HepG2 (cell line): ENCODE measurements around the gene TENM3. TPM values are rescaled to one million over a fixed set of nuclear protein-coding genes. Genes with fewer than 3 reads are reported as not detected.

Experiments
- ATAC-seq: fragments of 200-7000 bp; cut with Tn5 transposase; 3 replicates; pipeline ENCODE4 v1.9.1; 2020; ENCODE audit warnings: mild to moderate bottlenecking, moderate library complexity
- BruUV-seq: library from RNA; stranded (reverse); fragments of 400-500 nt; replicated peaks from 2 replicates; lab custom pipeline; 2021; lab: Mats Ljungman, UMichigan
- CTCF ChIA-PET: fragments of 300-600 bp; formaldehyde crosslinking; extraction: SDS; loops from one replicate; lab custom pipeline; 2021; ENCODE audit warnings: low total read pairs, inconsistent platforms, low intra/inter-chr PET ratio; lab: Yijun Ruan, JAX
- POLR2A ChIA-PET: fragments of 350-600 bp; sonication (Branson Sonifier 250); formaldehyde crosslinking; loops from one replicate; lab custom pipeline; 2020; ENCODE audit warnings: antibody characterized with exemption, inconsistent platforms; lab: Yijun Ruan, JAX
- DNase-seq: peaks from one replicate; pipeline ENCODE4 v3.0.0-alpha.2; 2015; ENCODE audit warnings: low spot score
- FAIRE-seq: peaks from 3 replicates; lab custom pipeline; 2011; peaks lifted over from hg19 to GRCh38; lab: Jason Lieb, UNC
- H2AFZ ChIP-seq: one replicate; pipeline ENCODE4 v1.6.1; 2011; ENCODE audit warnings: low read length, inconsistent platforms
- H3K27ac ChIP-seq: fragments of 300-600 bp; 3 replicates; pipeline ENCODE4 v1.8.0; 2011; ENCODE audit warnings: mixed run types, mild to moderate bottlenecking, mixed read lengths, low read length, inconsistent platforms; ENCODE audit not compliant: insufficient read depth; ENCODE audit errors: extremely low read length
- H3K27me3 ChIP-seq, 2 experiments: fragments of 200-600 bp in 1 of 2; 2 replicates in 1 of 2; 3 replicates in 1 of 2; pipeline versions ENCODE4 v1.6.0 to v1.8.0; 2011; ENCODE audit warnings: low read length in 2 of 2, mild to moderate bottlenecking in 2 of 2, moderate library complexity in 2 of 2, inconsistent platforms in 1 of 2; ENCODE audit not compliant: insufficient read depth in 2 of 2, control insufficient read depth in 1 of 2
- H3K36me3 ChIP-seq, 2 experiments: fragments of 200-600 bp in 1 of 2; replicated peaks in 1 of 2; 2 replicates in 1 of 2; 3 replicates in 1 of 2; pipeline versions ENCODE4 v1.5.1 to v1.8.0; 2011; ENCODE audit warnings: low read length in 2 of 2, inconsistent platforms in 1 of 2; ENCODE audit not compliant: insufficient read depth in 2 of 2, control insufficient read depth in 1 of 2
- H3K4me1 ChIP-seq: 2 replicates; pipeline ENCODE4 v1.5.1; 2012; ENCODE audit warnings: low read length, inconsistent platforms; ENCODE audit not compliant: insufficient read depth
- H3K4me2 ChIP-seq: 2 replicates; pipeline ENCODE4 v1.6.0; 2011; ENCODE audit warnings: low read depth, low read length, inconsistent platforms
- H3K4me3 ChIP-seq, 3 experiments: fragments of 200-600 bp in 1 of 3; sonication (generic), shearing (Covaris generic) in 1 of 3; replicated peaks in 1 of 3; 2 replicates each; pipeline ENCODE4 v1.5.1; 2011 to 2016; ENCODE audit warnings: low read length in 3 of 3, inconsistent platforms in 2 of 3, low read depth in 2 of 3, mild to moderate bottlenecking in 2 of 3, control low read depth in 1 of 3, mixed read lengths in 1 of 3; ENCODE audit not compliant: insufficient read depth in 1 of 3
- H3K79me2 ChIP-seq: one replicate; pipeline ENCODE4 v1.6.1; 2011; ENCODE audit warnings: low read length, inconsistent platforms; ENCODE audit not compliant: insufficient read depth
- H3K9ac ChIP-seq: 2 replicates; pipeline ENCODE4 v1.6.0; 2011; ENCODE audit warnings: mild to moderate bottlenecking, low read depth, low read length, inconsistent platforms; ENCODE audit not compliant: insufficient read depth
- H3K9me3 ChIP-seq: 2 replicates; pipeline ENCODE4 v1.5.1; 2012; ENCODE audit warnings: mild to moderate bottlenecking, low read length
- H4K20me1 ChIP-seq: 2 replicates; pipeline ENCODE4 v1.6.0; 2011; ENCODE audit warnings: inconsistent platforms, mild to moderate bottlenecking, low read length, moderate library complexity; ENCODE audit not compliant: insufficient read depth
- CCAR2 ChIP-seq: fragments of 200-400 bp; formaldehyde crosslinking; optimal IDR thresholded peaks from 2 replicates; pipeline ENCODE3; 2018; ENCODE audit warnings: low read depth, mild to moderate bottlenecking, low read length, moderate library complexity
- CEBPG ChIP-seq: IDR thresholded peaks from 2 replicates; pipeline ENCODE4 v1.6.1; 2016
- DPF2 ChIP-seq: sonication (generic); formaldehyde crosslinking; IDR thresholded peaks from 2 replicates; pipeline ENCODE4 v1.4.0; 2020; ENCODE audit warnings: mild to moderate bottlenecking, low read depth, missing genetic modification reagents, borderline replicate concordance
- FOXC1 ChIP-seq: sonication (generic); formaldehyde crosslinking; IDR thresholded peaks from 2 replicates; pipeline ENCODE4 v1.8.0; 2022; ENCODE audit warnings: mild to moderate bottlenecking, missing genetic modification reagents, borderline replicate concordance
- HDAC6 ChIP-seq: fragments of 200-600 bp; sonication (generic); IDR thresholded peaks from 2 replicates; pipeline ENCODE4 v1.7.0; 2017; ENCODE audit warnings: mild to moderate bottlenecking, antibody characterized with exemption, low read length, low read depth
- ZFP36L1 ChIP-seq: sonication (generic); formaldehyde crosslinking; IDR thresholded peaks from 2 replicates; pipeline ENCODE4 v1.8.0; 2022; ENCODE audit warnings: mild to moderate bottlenecking, missing genetic modification reagents, moderate library complexity
- ZNF143 ChIP-seq: sonication (generic); formaldehyde crosslinking; IDR thresholded peaks from 2 replicates; pipeline ENCODE4 v1.4.0; 2020; ENCODE audit warnings: missing genetic modification reagents
- ZNF281 ChIP-seq: sonication (generic); formaldehyde crosslinking; IDR thresholded peaks from 2 replicates; pipeline ENCODE4 v1.4.0; 2020; ENCODE audit warnings: missing genetic modification reagents, borderline replicate concordance
- WGBS: methylation state at CpG from one replicate; pipeline ENCODE4 v1.1.6; 2017; ENCODE audit warnings: low lambda C conversion rate; 5-methylcytosine and 5-hydroxymethylcytosine counted together
- in situ Hi-C: cut with HindIII; loops from 2 replicates; pipeline ENCODE4 v1.10.0; 2017; ENCODE audit warnings: low pct_unique_long_range_greater_than_20kb; ENCODE audit not compliant: extremely low pct_ligation_motif_present
- intact Hi-C: fragments of 100-400 bp; cut with micrococcal nuclease; formaldehyde crosslinking; loops from one replicate; pipeline ENCODE4 v1.10.0; 2022; ENCODE audit not compliant: unreplicated experiment
- polyA plus RNA-seq, 8 experiments: library from polyadenylated mRNA; depleted of rRNA in 3 of 8; stranded (reverse) in 7 of 8; unstranded in 1 of 8; fragments of >200 nt; fragmentation: Illumina TruSeq in 4 of 8; extraction: Trizol in 4 of 8; gene quantifications; 2 replicates each; pipeline versions ENCODE4 v1.2.1 to v1.2.3, GENCODE V29; 2011 to 2016; ENCODE audit warnings: low read depth in 4 of 8, missing spikeins in 1 of 8, mixed read lengths in 1 of 8; ENCODE audit not compliant: insufficient read depth in 1 of 8
- total RNA-seq, 5 experiments: library from RNA; depleted of rRNA; stranded (reverse); fragments of >200 nt; fragmentation: Illumina TruSeq; extraction: Trizol; gene quantifications; 2 replicates each; pipeline ENCODE4 v1.2.3, GENCODE V29; 2016; ENCODE audit warnings: low read depth in 1 of 5
- TF ChIP-seq, protein P1 (sequence below): sonication (generic); formaldehyde crosslinking; conservative IDR thresholded peaks from 2 replicates; pipeline ENCODE4 v1.4.0; 2020; ENCODE audit warnings: missing genetic modification reagents
- TF ChIP-seq, protein P2 (sequence below): IDR thresholded peaks from 2 replicates; pipeline ENCODE4 v1.6.1; 2016; ENCODE audit warnings: control low read depth
- TF ChIP-seq, protein P3 (sequence below): IDR thresholded peaks from 2 replicates; pipeline ENCODE4 v1.6.1; 2016; ENCODE audit warnings: missing genetic modification reagents, missing compliant biosample characterization
- TF ChIP-seq, protein P4 (sequence below): sonication (generic); formaldehyde crosslinking; IDR thresholded peaks from 2 replicates; pipeline ENCODE4 v1.8.0; 2023; ENCODE audit warnings: mild to moderate bottlenecking, missing genetic modification reagents

The TENM3 gene
- total and polyA plus RNA-seq, 2 of the 13 experiments (the other 11 are each of a cell fraction or from before 2014, with no cell fraction given), result 0.04 TPM; not detected in 1

DNA sequence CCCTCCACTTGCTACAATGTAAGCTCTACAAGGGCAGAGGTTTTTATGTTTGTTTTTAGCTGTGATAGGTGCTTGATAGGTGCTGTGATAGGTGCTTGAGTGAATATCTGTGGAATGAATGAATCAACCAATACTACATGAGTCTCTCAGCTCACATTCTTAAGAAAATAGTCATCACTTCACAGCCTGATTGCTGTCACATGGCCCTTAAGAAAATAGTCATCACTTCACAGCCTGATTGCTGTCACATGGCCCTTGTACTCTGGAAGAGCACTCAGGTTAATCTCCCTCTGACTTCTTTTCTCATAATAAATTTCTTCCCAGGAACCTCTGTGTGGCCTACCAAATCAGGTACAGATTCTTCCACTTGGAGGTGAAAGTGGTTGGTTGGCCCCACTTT, 335.2 kb downstream of the TENM3 start (continued):
- TF ChIP-seq ZFP36L1 (CRISPR knock-in tag), result no peak
- no peak for TF ChIP-seq HDAC6
- TF ChIP-seq, protein P1, sequence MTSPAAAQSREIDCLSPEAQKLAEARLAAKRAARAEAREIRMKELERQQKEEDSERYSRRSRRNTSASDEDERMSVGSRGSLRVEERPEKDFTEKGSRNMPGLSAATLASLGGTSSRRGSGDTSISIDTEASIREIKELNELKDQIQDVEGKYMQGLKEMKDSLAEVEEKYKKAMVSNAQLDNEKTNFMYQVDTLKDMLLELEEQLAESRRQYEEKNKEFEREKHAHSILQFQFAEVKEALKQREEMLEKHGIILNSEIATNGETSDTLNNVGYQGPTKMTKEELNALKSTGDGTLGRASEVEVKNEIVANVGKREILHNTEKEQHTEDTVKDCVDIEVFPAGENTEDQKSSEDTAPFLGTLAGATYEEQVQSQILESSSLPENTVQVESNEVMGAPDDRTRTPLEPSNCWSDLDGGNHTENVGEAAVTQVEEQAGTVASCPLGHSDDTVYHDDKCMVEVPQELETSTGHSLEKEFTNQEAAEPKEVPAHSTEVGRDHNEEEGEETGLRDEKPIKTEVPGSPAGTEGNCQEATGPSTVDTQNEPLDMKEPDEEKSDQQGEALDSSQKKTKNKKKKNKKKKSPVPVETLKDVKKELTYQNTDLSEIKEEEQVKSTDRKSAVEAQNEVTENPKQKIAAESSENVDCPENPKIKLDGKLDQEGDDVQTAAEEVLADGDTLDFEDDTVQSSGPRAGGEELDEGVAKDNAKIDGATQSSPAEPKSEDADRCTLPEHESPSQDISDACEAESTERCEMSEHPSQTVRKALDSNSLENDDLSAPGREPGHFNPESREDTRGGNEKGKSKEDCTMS (CRISPR knock-in tag), result no peak

GRCh38 chr4:182582245-182582644, 339.0 kb downstream of the TENM3 start:
- Histone ChIP-seq H3K27ac (no peak overlapping the region), H3K4me1 (no peaks in the 10 kb centered on the region), H3K9me3 (no peaks in the 10 kb centered on the region), H3K79me2 (no peaks in the 10 kb centered on the region), H3K4me2 (no peak overlapping the region), H4K20me1 (no peaks in the 10 kb centered on the region), H3K9ac (no peak overlapping the region), H3K27me3 (no peaks in the 10 kb centered on the region; a peak in 1 of 5 replicates), H3K36me3 (no peaks in the 10 kb centered on the region), H3K4me3 (no peak overlapping the region), H2AFZ (no peak overlapping the region)
- no peak for DNase-seq
- BruUV-seq, result no TSS peak
- in situ Hi-C loops, result no loop called here
- POLR2A ChIA-PET, result no interaction called here
- FAIRE-seq, result no peak
- WGBS, result 45% methylated on average over 4 of the region's 4 CpGs
- intact Hi-C loops, result no loop called here
- ATAC-seq, result no peak
- CTCF ChIA-PET, result no interaction called here
- TF ChIP-seq ZNF143 (CRISPR knock-in tag), result no peak
- TF ChIP-seq ZNF281 (CRISPR knock-in tag), result no peak
- no peak for TF ChIP-seq FOXC1 (CRISPR knock-in tag)
- TF ChIP-seq, protein P1 (CRISPR knock-in tag), result no peak
- TF ChIP-seq, protein P2, sequence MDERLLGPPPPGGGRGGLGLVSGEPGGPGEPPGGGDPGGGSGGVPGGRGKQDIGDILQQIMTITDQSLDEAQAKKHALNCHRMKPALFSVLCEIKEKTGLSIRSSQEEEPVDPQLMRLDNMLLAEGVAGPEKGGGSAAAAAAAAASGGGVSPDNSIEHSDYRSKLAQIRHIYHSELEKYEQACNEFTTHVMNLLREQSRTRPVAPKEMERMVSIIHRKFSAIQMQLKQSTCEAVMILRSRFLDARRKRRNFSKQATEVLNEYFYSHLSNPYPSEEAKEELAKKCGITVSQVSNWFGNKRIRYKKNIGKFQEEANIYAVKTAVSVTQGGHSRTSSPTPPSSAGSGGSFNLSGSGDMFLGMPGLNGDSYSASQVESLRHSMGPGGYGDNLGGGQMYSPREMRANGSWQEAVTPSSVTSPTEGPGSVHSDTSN (CRISPR knock-in tag), result no peak
- TF ChIP-seq CEBPG (CRISPR knock-in tag), result peak; percentile 51; the same call in 1 of the 2 replicates
- TF ChIP-seq, protein P3, sequence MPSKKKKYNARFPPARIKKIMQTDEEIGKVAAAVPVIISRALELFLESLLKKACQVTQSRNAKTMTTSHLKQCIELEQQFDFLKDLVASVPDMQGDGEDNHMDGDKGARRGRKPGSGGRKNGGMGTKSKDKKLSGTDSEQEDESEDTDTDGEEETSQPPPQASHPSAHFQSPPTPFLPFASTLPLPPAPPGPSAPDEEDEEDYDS (CRISPR knock-in tag), result no peak
- TF ChIP-seq, protein P4, sequence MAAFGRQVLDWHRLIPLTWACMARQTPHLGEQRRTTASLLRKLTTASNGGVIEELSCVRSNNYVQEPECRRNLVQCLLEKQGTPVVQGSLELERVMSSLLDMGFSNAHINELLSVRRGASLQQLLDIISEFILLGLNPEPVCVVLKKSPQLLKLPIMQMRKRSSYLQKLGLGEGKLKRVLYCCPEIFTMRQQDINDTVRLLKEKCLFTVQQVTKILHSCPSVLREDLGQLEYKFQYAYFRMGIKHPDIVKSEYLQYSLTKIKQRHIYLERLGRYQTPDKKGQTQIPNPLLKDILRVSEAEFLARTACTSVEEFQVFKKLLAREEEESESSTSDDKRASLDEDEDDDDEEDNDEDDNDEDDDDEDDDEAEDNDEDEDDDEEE (CRISPR knock-in tag), result no peak
- TF ChIP-seq CCAR2, result no peak
- TF ChIP-seq DPF2 (CRISPR knock-in tag), result no peak
